Measurements from ENCODE around the gene SLC37A1.
"Not testable (repeated sequence)": the region's sequence is repeated elsewhere in the genome, so short reads cannot be mapped to it uniquely, and the experiment has no call there.

DNA sequence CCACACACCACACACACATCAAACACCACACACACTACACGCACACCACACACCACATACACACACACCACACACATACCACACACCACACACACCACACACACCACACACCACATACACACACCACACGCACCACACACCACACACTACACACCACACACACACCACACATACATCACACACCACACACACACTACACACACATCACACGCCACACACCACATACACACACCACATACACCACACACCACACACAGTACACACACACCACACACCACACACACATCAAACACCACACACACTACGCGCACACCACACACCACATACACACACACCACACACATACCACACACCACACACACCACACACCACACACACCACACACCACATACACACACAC lies 101.7 kb downstream of the SLC37A1 start:
- TF ChIP-seq, protein P1, sequence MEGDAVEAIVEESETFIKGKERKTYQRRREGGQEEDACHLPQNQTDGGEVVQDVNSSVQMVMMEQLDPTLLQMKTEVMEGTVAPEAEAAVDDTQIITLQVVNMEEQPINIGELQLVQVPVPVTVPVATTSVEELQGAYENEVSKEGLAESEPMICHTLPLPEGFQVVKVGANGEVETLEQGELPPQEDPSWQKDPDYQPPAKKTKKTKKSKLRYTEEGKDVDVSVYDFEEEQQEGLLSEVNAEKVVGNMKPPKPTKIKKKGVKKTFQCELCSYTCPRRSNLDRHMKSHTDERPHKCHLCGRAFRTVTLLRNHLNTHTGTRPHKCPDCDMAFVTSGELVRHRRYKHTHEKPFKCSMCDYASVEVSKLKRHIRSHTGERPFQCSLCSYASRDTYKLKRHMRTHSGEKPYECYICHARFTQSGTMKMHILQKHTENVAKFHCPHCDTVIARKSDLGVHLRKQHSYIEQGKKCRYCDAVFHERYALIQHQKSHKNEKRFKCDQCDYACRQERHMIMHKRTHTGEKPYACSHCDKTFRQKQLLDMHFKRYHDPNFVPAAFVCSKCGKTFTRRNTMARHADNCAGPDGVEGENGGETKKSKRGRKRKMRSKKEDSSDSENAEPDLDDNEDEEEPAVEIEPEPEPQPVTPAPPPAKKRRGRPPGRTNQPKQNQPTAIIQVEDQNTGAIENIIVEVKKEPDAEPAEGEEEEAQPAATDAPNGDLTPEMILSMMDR (conservative IDR thresholded peaks at IDR 0.05; ENCODE audit: low read length): not testable (repeated sequence)
- TF ChIP-seq EZH2phosphoT487 (IDR thresholded peaks at IDR 0.05; ENCODE audit: borderline replicate concordance): not testable (repeated sequence)

Data from Loucy (cell line).